GM12875 (cell line): ENCODE measurements around the gene UBL5.

Experiments used
- H3K4me3 ChIP-seq: one replicate; pipeline ENCODE4 v1.5.1; 2011; ENCODE audit warnings: low read depth, low read length, control low read depth
- TF ChIP-seq, protein P1 (sequence below): IDR thresholded peaks from 2 replicates; pipeline ENCODE4 v1.5.1; 2011; ENCODE audit warnings: low read depth, mild to moderate bottlenecking, control low read depth, inconsistent platforms, low read length, moderate library complexity, borderline replicate concordance; ENCODE audit not compliant: insufficient read depth

The UBL5 gene

GRCh38 chr19:9865732-9866501, 38.2 kb downstream of the UBL5 start:
- no peak overlapping the region for H3K4me3 ChIP-seq
- TF ChIP-seq, protein P1, sequence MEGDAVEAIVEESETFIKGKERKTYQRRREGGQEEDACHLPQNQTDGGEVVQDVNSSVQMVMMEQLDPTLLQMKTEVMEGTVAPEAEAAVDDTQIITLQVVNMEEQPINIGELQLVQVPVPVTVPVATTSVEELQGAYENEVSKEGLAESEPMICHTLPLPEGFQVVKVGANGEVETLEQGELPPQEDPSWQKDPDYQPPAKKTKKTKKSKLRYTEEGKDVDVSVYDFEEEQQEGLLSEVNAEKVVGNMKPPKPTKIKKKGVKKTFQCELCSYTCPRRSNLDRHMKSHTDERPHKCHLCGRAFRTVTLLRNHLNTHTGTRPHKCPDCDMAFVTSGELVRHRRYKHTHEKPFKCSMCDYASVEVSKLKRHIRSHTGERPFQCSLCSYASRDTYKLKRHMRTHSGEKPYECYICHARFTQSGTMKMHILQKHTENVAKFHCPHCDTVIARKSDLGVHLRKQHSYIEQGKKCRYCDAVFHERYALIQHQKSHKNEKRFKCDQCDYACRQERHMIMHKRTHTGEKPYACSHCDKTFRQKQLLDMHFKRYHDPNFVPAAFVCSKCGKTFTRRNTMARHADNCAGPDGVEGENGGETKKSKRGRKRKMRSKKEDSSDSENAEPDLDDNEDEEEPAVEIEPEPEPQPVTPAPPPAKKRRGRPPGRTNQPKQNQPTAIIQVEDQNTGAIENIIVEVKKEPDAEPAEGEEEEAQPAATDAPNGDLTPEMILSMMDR, result no peak

DNA sequence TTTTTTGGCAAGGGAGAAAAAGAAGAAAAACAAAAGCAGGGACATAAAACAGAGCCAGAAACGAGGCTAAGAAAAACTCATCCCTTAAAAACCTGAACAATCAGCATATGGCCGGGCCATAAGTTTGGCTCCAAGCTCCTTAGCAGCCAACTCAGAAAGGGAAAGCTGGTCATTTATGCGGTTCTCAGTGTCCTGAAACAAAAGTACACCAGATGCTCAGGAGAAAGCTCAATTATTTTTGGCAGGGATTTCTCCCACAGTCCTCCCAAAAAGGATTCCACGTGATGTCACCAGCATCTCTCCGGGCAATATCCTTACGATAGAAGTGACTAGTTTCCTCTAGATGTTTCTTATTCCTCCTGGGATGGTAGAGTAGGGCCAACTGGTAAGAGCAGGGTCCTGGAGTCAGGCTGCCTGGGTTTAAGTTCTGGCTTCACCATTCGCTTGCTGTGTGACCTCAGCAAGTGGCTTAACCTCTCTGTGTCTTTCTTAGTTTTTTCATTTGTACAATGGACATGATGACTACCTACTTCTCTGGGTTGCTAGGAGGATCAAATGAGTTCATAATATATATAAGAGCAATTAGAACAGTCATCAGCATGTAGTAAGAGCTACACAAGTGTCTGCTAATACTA, 41.4 kb downstream of the UBL5 start:
- TF ChIP-seq, protein P1, result no peak
- no peak overlapping the region for H3K4me3 ChIP-seq

- H3K4me3 ChIP-seq, result no peak overlapping the region
- TF ChIP-seq, protein P1, result no peak
Measured at GRCh38 chr19:9871626-9872338, 44.1 kb downstream of the UBL5 start.

DNA sequence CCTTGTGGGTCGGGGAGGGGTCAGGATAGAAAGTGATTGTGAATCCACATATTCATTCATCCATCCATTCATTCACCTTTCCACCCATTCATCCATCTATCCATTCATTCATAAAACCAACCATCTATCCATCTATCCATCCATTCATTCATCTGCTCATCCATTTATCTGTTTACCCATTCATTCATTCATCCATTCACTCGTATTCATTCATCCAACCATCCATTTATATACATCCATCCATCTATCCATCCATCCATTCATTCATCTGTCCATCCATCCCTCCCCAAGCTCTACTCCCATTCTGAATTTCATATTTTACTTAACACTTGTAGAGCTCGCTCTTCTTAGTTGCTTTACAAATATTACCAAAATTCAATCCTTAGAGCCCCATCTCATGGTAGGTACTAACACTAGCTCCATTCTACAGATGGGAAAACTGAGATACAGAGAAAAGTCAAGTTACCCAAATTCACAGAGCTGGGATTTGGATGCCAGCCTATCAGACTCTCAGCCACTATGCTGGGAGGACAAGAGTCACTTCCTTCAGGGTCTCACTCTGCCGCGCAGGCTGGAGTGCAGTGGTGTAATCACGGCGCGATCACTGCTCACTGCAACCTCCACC, 45.0 kb downstream of the UBL5 start:
- no peak overlapping the region for H3K4me3 ChIP-seq
- TF ChIP-seq, protein P1, result no peak

GRCh38 chr19:9875031-9875627, 47.4 kb downstream of the UBL5 start:
- TF ChIP-seq, protein P1, result no peak

DNA sequence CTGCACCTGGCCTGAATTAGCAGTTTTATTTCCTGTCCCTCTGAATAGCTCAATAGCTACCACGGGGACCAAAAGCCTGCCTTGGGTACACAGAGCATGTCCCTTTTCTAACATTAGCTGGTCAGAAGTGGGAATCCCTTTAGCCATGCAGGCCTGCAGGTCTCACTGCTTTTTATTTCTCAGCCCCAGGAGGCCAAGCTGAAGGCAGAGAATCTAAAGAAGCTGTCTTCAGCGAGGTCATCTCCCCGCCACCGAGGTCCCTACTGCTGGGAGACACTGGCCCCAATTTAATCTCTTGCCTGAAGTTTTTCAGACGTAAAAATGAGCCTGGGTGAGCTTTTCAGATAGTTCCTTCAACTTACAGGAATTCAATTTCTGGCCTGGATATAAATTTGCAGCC, 48.1 kb downstream of the UBL5 start:
- no peak overlapping the region for H3K4me3 ChIP-seq
- TF ChIP-seq, protein P1, result no peak

More at GRCh38 chr19:9875031-9875627, 47.4 kb downstream of the UBL5 start:
- no peak overlapping the region for H3K4me3 ChIP-seq
